GM12878 (cell line): Measurements from ENCODE around the gene CEACAM4. TPM values are rescaled to one million over a fixed set of nuclear protein-coding genes. Genes with fewer than 3 reads are reported as not detected.

Experiments used
- ATAC-seq: fragments of 200-7000 bp; cut with Tn5 transposase; 3 replicates; pipeline ENCODE4 v1.9.1; 2020; ENCODE audit warnings: mild to moderate bottlenecking, moderate library complexity
- BruUV-seq: library from RNA; stranded (reverse); fragments of 400-500 nt; replicated peaks from 2 replicates; lab custom pipeline; 2021; lab: Mats Ljungman, UMichigan
- CTCF ChIA-PET: fragments of 300-600 bp; sonication (Branson Sonifier 250); formaldehyde crosslinking; extraction: SDS; loops from one replicate; lab custom pipeline; 2021; ENCODE audit warnings: inconsistent platforms; lab: Yijun Ruan, JAX
- POLR2A ChIA-PET: fragments of 350-600 bp; formaldehyde crosslinking; extraction: SDS; loops from one replicate; lab custom pipeline; 2021; ENCODE audit warnings: inconsistent platforms; lab: Charles Lee
- RAD21 ChIA-PET: fragments of 300-600 bp; sonication (Branson Sonifier 250); formaldehyde crosslinking; loops from one replicate; lab custom pipeline; 2023; ENCODE audit warnings: antibody characterized with exemption; ENCODE audit not compliant: unreplicated experiment; lab: Charles Lee
- SMC1A ChIA-PET: fragments of 300-600 bp; sonication (Branson Sonifier 250); formaldehyde crosslinking; loops from one replicate; lab custom pipeline; 2023; ENCODE audit not compliant: unreplicated experiment, uncharacterized antibody; lab: Charles Lee
- DNase-seq: peaks from one replicate; pipeline ENCODE4 v3.0.0-alpha.2; 2011; ENCODE audit warnings: low read depth, low spot score
- FAIRE-seq: peaks from 3 replicates; lab custom pipeline; 2011; peaks lifted over from hg19 to GRCh38; lab: Jason Lieb, UNC
- H2AFZ ChIP-seq: 2 replicates; pipeline ENCODE4 v1.6.0; 2011; ENCODE audit warnings: low read depth, low read length, control low read depth; ENCODE audit not compliant: control insufficient read depth
- H3K27ac ChIP-seq: 2 replicates; pipeline ENCODE4 v1.5.1; 2011; ENCODE audit warnings: control low read depth; ENCODE audit not compliant: control insufficient read depth, insufficient read depth
- H3K27me3 ChIP-seq, 2 experiments: replicated peaks in 1 of 2; 2 replicates each; pipeline versions ENCODE4 v1.6.0 to v1.6.1; 2011; ENCODE audit warnings: low read length in 1 of 2; ENCODE audit not compliant: control insufficient read depth in 2 of 2, insufficient read depth in 2 of 2
- H3K36me3 ChIP-seq, 2 experiments: 2 replicates each; pipeline ENCODE4 v1.5.1; 2011; ENCODE audit warnings: low read length in 1 of 2; ENCODE audit not compliant: control insufficient read depth in 2 of 2, insufficient read depth in 2 of 2
- H3K4me1 ChIP-seq: 2 replicates; pipeline ENCODE4 v1.6.1; 2011; ENCODE audit warnings: mild to moderate bottlenecking, low read length, moderate library complexity, mixed read lengths; ENCODE audit not compliant: control insufficient read depth, insufficient read depth
- H3K4me2 ChIP-seq: 2 replicates; pipeline ENCODE4 v1.6.0; 2011; ENCODE audit warnings: control low read depth; ENCODE audit not compliant: control insufficient read depth, insufficient read depth
- H3K4me3 ChIP-seq: fragments of 200-600 bp; sonication (generic); 2 replicates; pipeline ENCODE4 v1.5.1; 2016
- H3K79me2 ChIP-seq: 2 replicates; pipeline ENCODE4 v1.6.0; 2011; ENCODE audit warnings: low read length; ENCODE audit not compliant: control insufficient read depth, insufficient read depth
- H3K9ac ChIP-seq: 2 replicates; pipeline ENCODE4 v1.8.0; 2011; ENCODE audit warnings: low read length, control low read depth, mixed read lengths; ENCODE audit not compliant: control insufficient read depth, insufficient read depth
- H3K9me3 ChIP-seq: replicated peaks from 3 replicates; pipeline ENCODE4 v1.5.1; 2011; ENCODE audit warnings: mild to moderate bottlenecking, low read length; ENCODE audit not compliant: control insufficient read depth, insufficient read depth
- H4K20me1 ChIP-seq: 2 replicates; pipeline ENCODE4 v1.6.0; 2011; ENCODE audit not compliant: control insufficient read depth, insufficient read depth
- CHD2 ChIP-seq: IDR thresholded peaks from 2 replicates; pipeline ENCODE4 v1.6.1; 2011; ENCODE audit warnings: low read depth, low read length, improper control_type of control experiment, borderline replicate concordance
- HCFC1 ChIP-seq: fragments of 150-350 bp; IDR thresholded peaks from 2 replicates; pipeline ENCODE4 v1.6.1; 2014; ENCODE audit warnings: low read length
- PRDM15 ChIP-seq: fragments of 450-650 bp; formaldehyde crosslinking; IDR thresholded peaks from 2 replicates; pipeline ENCODE4 v1.4.0; 2020; ENCODE audit warnings: mild to moderate bottlenecking, moderate library complexity
- WGBS: methylation state at CpG from one replicate; pipeline ENCODE4 v1.1.6; 2016; ENCODE audit warnings: low lambda C conversion rate; ENCODE audit not compliant: insufficient replicate concordance, insufficient coverage; ENCODE audit errors: missing lambda C conversion rate; 5-methylcytosine and 5-hydroxymethylcytosine counted together
- in situ Hi-C: fragments of 300-500 bp; cut with MboI; formaldehyde crosslinking; loops from 9 replicates; pipeline ENCODE4 v1.14.3; 2018; ENCODE audit warnings: mixed read lengths
- intact Hi-C: fragments of 100-400 bp; cut with micrococcal nuclease; formaldehyde crosslinking; loops from one replicate; pipeline ENCODE4 v1.14.2; 2022; ENCODE audit not compliant: unreplicated experiment
- polyA plus RNA-seq, 11 experiments: library from polyadenylated mRNA; depleted of rRNA in 4 of 11; unstranded in 6 of 11; stranded (reverse) in 5 of 11; fragments of >200 nt; fragmentation: Nextera tagmentation in 4 of 11; fragmentation: Illumina TruSeq in 1 of 11; extraction: Ambion mirVana in 4 of 11; extraction: Trizol in 1 of 11; gene quantifications; 1 replicate in 1 of 11; 2 replicates in 10 of 11; pipeline versions ENCODE4 v1.2.1 to v1.2.3, GENCODE V29; 2011 to 2016; ENCODE audit warnings: inconsistent platforms in 2 of 11, missing spikeins in 2 of 11, low read depth in 1 of 11
- total RNA-seq, 4 experiments: library from RNA; depleted of rRNA in 3 of 4; stranded (reverse); fragments of >200 nt in 3 of 4; fragmentation: Illumina TruSeq in 1 of 4; extraction: Trizol in 1 of 4; gene quantifications; 2 replicates each; pipeline versions ENCODE4 v1.2.1 to v1.2.3, GENCODE V29; 2013 to 2021

Gene CEACAM4
- total and polyA plus RNA-seq, 10 of the 15 experiments (the other 5 are each of a cell fraction or from before 2014, with no cell fraction given): not detected

GRCh38 chr19:41623360-41623759 lies 3.5 kb downstream of the CEACAM4 start:
- DNase-seq (no peak), ATAC-seq (no peak), FAIRE-seq (no peak)
- WGBS: 39% methylated on average over 4 of the region's 4 CpGs
- ChIA-PET POLR2A (no interaction called here), RAD21 (no interaction called here), CTCF (no interaction called here), SMC1A (no interaction called here)
- no peak overlapping the region for H3K4me2 ChIP-seq
- H2AFZ ChIP-seq: no peak overlapping the region
- H3K36me3 ChIP-seq: no peaks in the 10 kb centered on the region
- no peak for TF ChIP-seq PRDM15 (CRISPR knock-in tag)
- TF ChIP-seq CHD2: no peak
- no peaks in the 10 kb centered on the region for H4K20me1 ChIP-seq
- in situ Hi-C loops: no loop called here
- no peak overlapping the region for H3K27ac ChIP-seq
- H3K9ac ChIP-seq: no peak overlapping the region
- H3K4me1 ChIP-seq: no peaks in the 10 kb centered on the region
- H3K4me3 ChIP-seq: no peak overlapping the region
- BruUV-seq: no TSS peak
- H3K79me2 ChIP-seq: no peaks in the 10 kb centered on the region
- H3K27me3 ChIP-seq: no peaks in the 10 kb centered on the region; a peak in 3 of 4 replicates
- no peaks in the 10 kb centered on the region for H3K9me3 ChIP-seq
- intact Hi-C loops: no loop called here

- ChIA-PET CTCF (no interaction called here), SMC1A (no interaction called here)
- no peaks in the 10 kb centered on the region; a peak in 3 of 4 replicates for H3K27me3 ChIP-seq
These were observed 5.2 kb downstream of the CEACAM4 start for GRCh38 chr19:41621654-41622053.

More at GRCh38 chr19:41621654-41622053, 5.2 kb downstream of the CEACAM4 start:
- H3K4me2 ChIP-seq: no peak overlapping the region
- ChIA-PET RAD21 (no interaction called here), POLR2A (no interaction called here)
- no peak overlapping the region for H3K27ac ChIP-seq
- no peak overlapping the region for H3K9ac ChIP-seq
- in situ Hi-C loops: no loop called here
- H3K4me1 ChIP-seq: no peaks in the 10 kb centered on the region
- BruUV-seq: no TSS peak
- no peak for FAIRE-seq
- H3K4me3 ChIP-seq: no peak overlapping the region
- no peak overlapping the region for H2AFZ ChIP-seq
- no peak for TF ChIP-seq HCFC1
- no peaks in the 10 kb centered on the region for H3K9me3 ChIP-seq
- 8% methylated on average over 7 of the region's 7 CpGs for WGBS
- ATAC-seq: no peak
- no peaks in the 10 kb centered on the region for H3K79me2 ChIP-seq
- intact Hi-C loops: no loop called here
- H3K36me3 ChIP-seq: no peaks in the 10 kb centered on the region
- no peaks in the 10 kb centered on the region for H4K20me1 ChIP-seq
- DNase-seq: no peak
